Raji (cell line): ENCODE measurements around the gene CLMN.

Experiments
- POLR2A ChIP-seq: IDR thresholded peaks from 2 replicates; pipeline ENCODE4 v1.6.1; 2011; ENCODE audit warnings: low read depth, low read length, control low read depth; ENCODE audit not compliant: insufficient read depth

The CLMN gene

GRCh38 chr14:95258754-95259593 lies 60.7 kb downstream of the CLMN start:
- no peak for TF ChIP-seq POLR2A

GRCh38 chr14:95258156-95258555 lies 61.6 kb downstream of the CLMN start:
- TF ChIP-seq POLR2A = no peak

DNA sequence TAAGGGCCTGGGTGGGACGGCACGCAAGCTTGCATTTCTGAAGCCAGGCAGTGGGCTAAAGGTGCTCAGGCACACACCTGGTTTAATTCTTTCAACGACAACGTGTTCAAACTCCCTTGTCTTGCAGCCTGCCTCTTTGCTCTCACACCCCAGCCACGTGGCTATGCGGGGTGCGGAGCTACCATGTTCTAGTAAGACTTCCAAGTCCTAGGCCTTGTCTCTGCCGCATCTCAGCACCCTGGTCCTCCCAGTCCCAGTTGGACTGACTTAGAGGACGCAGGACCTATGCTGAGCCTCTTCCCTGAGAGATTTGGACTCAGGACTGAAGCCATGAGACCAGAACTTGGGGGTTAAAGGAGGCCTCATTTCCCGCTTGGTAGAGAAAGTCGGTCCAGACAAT lies 62.2 kb downstream of the CLMN start:
- TF ChIP-seq POLR2A = no peak

GRCh38 chr14:95256776-95257060 lies 63.0 kb downstream of the CLMN start:
- TF ChIP-seq POLR2A = no peak

- no peak for TF ChIP-seq POLR2A
These were observed 63.5 kb downstream of the CLMN start for GRCh38 chr14:95256002-95256775.

DNA sequence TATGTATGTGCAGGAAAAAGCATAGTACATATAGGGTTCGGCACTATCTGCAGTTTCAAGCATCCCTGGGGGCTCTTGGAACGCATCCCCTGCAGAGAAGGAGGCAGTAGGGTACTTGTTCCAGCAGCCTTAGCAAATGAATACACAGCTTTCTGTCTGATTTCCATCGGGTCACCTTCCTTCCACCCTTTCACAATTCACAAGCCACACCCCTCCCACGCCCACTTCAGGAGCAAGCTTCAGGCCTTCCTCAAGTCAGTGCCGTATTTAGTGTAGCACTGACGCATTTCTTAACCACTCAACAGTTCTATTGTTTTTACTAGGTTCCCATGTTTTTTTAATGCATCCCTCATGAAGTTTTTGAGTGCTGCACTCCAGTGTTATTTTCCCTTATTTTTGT lies 64.2 kb downstream of the CLMN start:
- no peak for TF ChIP-seq POLR2A

DNA sequence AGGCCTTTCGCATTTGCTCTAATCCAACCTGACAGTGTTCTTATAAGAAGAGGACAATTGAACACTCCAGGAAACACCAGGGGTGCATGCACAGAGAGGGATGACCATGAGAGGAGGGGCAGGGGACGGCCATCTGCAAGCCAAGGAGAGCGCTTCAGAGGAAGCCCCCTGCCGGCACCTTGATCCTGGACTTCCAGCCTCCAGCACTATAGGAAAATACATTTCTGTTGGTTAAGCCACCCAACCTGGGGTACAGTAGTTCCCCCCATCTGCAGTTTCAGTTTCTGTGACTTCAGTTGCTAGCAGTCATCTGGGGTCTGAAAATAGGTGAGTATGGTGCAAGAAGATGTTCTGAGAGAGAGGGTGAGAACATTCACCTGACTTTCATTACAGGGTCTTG lies 64.7 kb downstream of the CLMN start:
- TF ChIP-seq POLR2A = no peak

DNA sequence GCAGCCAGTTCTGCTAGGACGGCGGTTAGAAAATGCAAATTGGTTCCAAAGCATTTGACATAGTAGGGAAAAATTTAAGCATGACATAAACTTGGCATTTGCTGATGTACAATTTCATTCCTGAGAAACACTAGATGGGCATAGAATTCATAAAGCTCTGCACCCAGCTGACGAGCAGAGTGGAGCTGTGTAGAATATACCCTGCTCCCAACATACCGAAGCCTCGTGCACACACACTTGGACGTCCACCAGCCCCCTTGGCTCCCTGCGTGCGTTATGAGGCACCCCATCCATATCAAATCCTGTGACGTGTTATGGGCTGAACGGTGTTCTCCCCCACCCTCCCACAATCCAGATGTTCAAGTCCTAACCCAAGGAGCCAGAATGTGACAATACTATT lies 65.4 kb downstream of the CLMN start:
- no peak for TF ChIP-seq POLR2A

DNA sequence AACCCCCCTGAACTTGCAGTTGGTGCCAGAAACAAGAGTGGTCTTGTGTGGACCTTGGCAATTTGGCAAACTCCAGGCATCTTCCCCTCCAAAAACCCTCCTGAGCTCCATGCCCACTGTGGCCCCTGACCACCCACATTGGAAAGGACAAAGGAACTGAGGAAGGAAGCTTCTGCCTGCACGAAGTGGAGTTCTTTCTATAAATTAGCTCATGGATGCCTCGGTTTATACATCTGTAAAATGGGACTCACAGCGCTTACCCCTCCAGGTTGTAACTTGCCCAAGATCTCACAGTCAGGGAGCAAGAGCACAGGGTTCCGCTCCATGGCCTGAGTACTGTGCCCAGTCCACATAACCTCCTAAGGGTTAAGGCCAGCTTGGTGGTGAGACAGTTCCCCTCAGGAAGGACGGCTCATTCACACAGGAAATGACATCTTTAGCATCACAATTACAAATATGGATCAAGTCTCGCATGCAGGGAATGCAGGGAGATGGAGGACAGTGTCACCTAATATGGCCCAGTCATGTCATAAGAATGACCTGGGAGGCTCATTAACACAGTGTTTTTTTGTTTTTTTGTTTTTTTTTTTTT lies 66.6 kb downstream of the CLMN start:
- no peak for TF ChIP-seq POLR2A

GRCh38 chr14:95252219-95252618 lies 67.5 kb downstream of the CLMN start:
- no peak for TF ChIP-seq POLR2A

- no peak for TF ChIP-seq POLR2A
These were observed 68.8 kb downstream of the CLMN start for GRCh38 chr14:95250936-95251335.

DNA sequence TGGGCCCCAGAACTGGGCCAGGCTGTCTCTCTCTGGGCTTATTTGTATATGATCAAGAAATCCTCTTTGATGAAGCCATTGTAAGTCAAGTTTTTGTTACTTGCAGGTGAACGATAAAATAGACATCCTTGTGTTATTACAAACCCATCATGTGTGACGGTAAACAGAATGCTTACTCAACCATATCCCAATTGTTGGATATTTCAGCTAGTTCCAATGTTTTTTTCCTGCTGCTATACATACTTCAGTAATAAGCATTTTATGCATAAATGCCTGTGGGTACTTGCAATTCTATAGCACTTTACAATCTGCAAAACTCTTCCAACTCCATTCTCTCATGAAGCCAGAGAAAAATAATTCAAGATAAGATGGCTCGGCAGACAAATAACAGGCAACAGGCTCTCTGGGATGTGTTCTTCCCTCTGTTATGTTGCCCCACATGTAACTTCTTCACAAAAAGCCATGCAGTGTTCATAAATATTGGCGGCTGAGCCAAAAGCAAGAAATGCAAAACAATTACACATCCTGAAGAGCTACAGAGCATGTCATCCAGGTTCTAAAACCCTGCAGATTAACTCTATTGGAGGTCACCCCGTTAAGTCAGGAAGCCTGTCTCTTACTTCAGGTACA lies 69.5 kb downstream of the CLMN start:
- TF ChIP-seq POLR2A = no peak

DNA sequence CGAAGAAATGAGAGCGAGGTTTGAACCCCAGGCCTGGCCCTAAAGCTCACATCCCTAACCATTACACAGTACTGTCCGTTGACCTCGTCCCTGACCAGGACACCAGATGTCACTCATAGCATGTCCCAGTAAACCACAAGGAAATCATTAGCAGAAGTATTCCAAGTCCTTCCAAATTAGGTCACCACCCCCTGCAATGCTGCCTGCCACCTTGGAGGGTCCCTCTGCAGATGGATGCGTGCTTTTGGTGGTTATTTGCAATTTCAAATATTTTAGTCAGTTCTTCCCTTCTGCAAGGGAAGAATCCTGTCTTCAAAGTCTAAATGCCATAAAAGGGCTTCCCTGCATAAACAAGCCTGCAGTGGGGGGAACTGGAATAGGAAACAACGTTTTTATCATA lies 71.3 kb downstream of the CLMN start:
- no peak for TF ChIP-seq POLR2A

DNA sequence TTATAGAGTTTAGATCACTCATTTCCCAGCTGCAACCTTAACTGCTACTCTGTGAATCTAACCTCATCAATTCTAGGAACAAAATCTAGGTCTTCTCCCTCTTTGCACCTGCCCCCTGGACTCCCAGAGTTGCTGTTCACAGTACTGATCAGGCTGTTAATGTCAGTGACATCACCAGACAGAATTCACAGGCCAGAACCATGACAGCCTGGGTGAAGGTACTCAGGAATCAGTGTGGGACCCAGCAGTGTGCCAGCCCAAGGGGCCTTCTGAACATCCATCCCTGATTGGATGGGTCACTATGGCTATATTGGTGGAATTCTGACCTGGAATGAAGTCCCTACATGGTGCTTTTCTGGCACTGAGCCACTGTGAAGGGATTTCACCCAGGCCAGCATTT lies 72.8 kb downstream of the CLMN start:
- TF ChIP-seq POLR2A = no peak

GRCh38 chr14:95245334-95245733 lies 74.4 kb downstream of the CLMN start:
- no peak for TF ChIP-seq POLR2A

GRCh38 chr14:95244587-95244986 lies 75.1 kb downstream of the CLMN start:
- no peak for TF ChIP-seq POLR2A

DNA sequence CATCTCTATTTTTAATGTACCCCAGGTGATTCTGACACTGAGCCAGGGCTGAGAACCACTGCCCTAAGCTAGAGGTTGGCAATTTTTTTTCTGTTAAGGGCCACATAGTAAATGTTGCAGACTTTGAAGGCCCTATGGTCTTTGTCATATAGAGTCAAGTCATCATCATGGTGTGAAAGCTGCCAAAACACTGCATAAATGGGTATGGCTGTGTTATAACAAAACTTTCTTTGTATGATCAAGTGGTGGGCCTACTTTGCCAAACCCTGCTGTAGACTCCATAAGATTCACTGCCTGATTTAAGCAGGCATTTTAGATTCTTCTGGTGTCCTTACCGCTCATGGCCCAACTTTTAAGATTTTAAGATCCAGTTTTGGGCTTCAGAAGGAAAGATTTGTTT lies 76.8 kb downstream of the CLMN start:
- TF ChIP-seq POLR2A = no peak
